NOMO-1 (cell line): Measurements from ENCODE around the gene LYPD4.
"Not testable (repeated sequence)": the region's sequence is repeated elsewhere in the genome, so short reads cannot be mapped to it uniquely, and the experiment has no call there.

Experiments used
- DNase-seq, 2 experiments: peaks; one replicate each; lab custom pipeline; 2025; ENCODE audit not compliant: unreplicated experiment in 2 of 2; lab: John Stamatoyannopoulos, UW

The LYPD4 gene

DNA sequence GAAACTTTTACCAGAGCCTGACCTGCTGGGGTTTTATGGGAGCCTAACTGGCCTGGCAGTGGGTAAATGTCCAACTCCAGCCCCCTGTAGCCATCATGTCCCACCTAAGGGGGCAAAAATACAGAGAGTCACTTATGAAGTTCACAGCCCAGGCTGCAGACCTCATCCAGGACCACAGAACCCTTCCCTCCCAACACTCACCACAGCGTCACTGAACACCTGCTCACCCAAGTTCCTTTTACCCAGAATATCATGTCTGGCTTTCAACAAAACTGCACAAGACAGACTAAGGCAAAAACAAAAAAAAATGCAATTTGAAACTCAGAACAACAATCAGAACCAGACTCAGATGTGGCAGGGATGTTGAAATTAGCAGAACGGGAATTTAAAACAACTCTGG lies 41.7 kb downstream of the LYPD4 start:
- DNase-seq, result no peak

DNA sequence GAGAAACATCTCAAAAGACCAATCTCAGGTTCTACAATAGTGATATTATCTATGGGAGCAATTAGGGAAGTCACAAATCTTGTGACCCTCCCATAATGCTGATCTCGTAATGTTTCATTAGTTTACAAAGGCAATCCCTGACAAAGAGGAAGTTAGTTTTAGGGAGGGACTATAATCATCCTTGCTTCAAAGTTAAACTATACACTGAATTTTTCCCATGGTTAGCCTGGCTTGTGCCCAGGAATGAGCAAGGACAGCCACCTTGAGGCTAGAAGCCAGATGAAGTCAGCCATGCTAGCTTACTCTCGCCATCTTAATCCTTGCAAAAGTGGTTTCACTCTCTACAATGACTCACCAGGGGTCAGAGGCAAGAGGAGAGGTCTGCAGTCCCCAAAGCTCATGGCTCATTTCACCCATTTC lies 42.7 kb downstream of the LYPD4 start:
- DNase-seq, result peak; percentile 64 to 94

- DNase-seq, result no peak
These were observed 43.5 kb downstream of the LYPD4 start for GRCh38 chr19:41801031-41801430.

DNA sequence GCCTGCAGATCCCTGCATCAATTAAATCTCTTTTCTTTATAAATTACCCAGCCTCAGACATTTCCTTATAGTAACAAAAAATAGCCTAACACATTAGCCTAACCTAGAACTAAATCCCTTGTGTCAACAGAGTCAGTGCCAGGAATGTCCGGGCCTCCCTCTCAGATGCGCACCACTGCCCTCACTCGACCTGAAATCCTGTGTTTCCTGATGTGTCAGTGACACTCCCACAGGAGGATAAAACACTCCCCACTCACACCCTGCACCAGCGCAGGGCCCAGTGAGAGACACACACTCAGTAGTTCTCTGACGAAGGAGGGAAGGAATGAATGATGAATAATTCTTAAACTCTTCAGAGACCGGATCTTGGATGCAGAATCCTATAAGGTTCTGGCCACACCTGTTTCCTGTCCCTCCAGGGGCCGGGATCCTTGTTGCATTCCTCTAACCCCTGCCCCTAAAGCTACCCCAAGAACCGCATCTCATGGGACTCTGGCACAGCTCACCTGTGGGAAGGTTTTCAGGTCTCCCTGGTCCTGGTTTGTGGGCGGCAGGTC lies 45.0 kb downstream of the LYPD4 start:
- no peak for DNase-seq

DNA sequence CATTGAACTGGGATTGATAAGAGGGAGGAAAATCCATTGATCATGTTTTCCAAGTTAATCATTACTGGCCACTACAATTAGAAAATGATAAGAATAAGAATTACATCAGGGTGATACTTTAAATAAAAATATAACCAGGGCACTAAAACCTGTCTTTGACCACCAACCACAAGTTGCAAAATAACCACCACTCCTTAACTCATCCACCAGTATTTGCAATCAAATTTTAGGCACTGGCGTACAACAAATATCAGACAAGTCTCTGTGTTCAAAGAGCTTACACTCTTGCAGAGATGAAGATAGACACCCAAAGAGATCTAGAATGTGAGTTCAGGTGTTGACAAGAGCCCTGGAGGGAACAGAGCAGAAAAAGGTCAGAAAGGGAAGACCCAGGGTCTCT lies 47.6 kb downstream of the LYPD4 start:
- DNase-seq, result peak; percentile 47 to 74

DNA sequence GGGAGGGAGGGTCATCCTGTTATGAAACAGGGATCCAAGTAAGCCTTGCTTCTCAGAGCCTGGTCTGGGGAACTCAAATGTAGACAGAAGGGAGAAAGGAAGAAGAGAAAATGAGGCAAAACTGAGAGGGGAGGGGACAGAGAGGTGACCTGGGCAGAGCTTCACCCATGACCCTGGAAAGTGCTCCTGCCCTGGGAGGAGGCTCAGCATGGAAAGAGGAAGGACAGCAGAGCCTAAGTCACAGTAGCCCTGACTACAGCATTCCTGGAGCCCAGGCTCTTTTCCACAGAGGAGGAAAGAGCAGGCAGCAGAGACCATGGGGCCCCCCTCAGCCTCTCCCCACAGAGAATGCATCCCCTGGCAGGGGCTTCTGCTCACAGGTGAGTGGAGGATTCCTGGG lies 48.1 kb downstream of the LYPD4 start, which contains the start of gene CEACAM3:
Gene CEACAM3, plus strand, starts transcription at position 226 of the 400 bp plus-strand sequence. Its CDS starts 91 bp downstream, at position 317.
- DNase-seq, result no peak

DNA sequence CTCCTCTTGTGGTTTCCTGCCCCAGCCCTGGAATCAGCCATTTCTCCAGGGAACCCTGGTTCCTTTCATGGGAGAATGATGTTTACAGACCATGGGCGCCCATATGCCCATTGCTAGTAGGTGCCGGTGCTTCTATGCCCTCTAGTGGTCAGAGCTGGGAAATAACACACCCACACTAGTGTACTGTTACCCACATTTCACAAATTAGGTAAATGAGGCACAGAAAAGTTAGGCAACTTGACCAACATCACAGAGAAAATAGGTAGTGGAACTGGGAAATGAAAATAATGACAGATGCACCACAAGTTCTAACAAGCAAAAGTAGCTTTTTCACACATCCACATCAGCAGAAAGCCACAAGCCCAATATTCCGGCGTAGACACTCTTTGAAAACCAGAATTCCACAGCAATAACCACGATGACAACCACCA lies 49.4 kb downstream of the LYPD4 start:
- peak; percentile 52 to 89 for DNase-seq

DNA sequence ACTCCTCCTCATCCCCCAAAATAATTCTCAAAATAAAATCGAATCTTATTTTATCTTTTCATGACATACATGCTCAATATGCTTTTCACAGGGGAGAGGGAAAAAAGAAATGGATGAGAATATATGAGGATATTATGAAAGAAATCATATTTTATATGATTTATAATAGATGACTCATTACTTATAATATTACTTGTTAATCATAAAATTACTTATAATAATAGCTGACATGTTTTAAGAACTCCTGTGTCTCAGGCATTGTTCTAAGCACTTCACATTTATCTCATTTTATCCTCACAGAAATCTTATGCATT lies 51.1 kb downstream of the LYPD4 start:
- DNase-seq, result no peak

GRCh38 chr19:41792513-41793413 lies 51.7 kb downstream of the LYPD4 start:
- peak; percentile 47 to 71 for DNase-seq

DNA sequence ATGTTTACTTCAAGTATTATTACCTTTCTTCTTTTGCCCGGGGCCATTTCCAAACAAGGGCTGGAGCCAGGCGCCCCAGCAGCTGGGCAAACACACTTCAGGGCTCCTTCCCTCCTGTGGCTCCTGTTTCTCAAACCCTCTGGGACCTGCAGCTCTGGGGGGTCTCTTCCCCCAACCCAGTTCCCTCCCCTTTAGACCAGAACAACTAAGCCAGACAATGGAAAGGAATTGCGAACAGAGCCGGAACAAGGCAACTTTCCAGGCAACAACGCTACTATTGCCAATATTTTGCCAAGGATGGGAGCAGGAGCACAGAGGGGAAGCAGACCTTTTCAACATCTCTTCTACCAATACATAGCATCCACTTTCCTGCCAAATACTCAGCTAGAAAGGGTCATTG lies 55.4 kb downstream of the LYPD4 start:
- not testable (repeated sequence) for DNase-seq

GRCh38 chr19:41788518-41788917 lies 56.0 kb downstream of the LYPD4 start:
- not testable (repeated sequence) for DNase-seq
